ENCODE measurements around the gene C6. TPM values are rescaled to one million over a fixed set of nuclear protein-coding genes. Genes with fewer than 3 reads are reported as not detected.

Gene C6
- total and polyA plus RNA-seq, 10 of the 15 experiments (the other 5 are each of a cell fraction or from before 2014, with no cell fraction given) = 0.31 TPM; not detected in 9

GRCh38 chr5:41252036-41252435, 38.7 kb upstream of the C6 start:
- Histone ChIP-seq H2AFZ (ENCODE audit: control insufficient read depth, low read depth, low read length) (no peak overlapping the region), H3K4me1 (ENCODE audit: control insufficient read depth, insufficient read depth, low read length) (no peaks in the 10 kb centered on the region), H3K9ac (ENCODE audit: control insufficient read depth, insufficient read depth, low read length) (no peak overlapping the region), H3K4me3 (no peak overlapping the region), H3K9me3 (replicated peaks; ENCODE audit: control insufficient read depth, insufficient read depth, low read length) (no peaks in the 10 kb centered on the region), H4K20me1 (ENCODE audit: control insufficient read depth, insufficient read depth) (no peaks in the 10 kb centered on the region), H3K36me3 (ENCODE audit: control insufficient read depth in 2 of 2, insufficient read depth in 2 of 2, low read length in 1 of 2) (no peaks in the 10 kb centered on the region), H3K79me2 (ENCODE audit: control insufficient read depth, insufficient read depth, low read length) (no peaks in the 10 kb centered on the region), H3K4me2 (ENCODE audit: control insufficient read depth, insufficient read depth) (no peak overlapping the region), H3K27me3 (replicated peaks in 1 of 2; ENCODE audit: control insufficient read depth in 2 of 2, insufficient read depth in 2 of 2, low read length in 1 of 2) (no peaks in the 10 kb centered on the region), H3K27ac (ENCODE audit: control insufficient read depth, insufficient read depth) (no peak overlapping the region)
- intact Hi-C loops (cut with micrococcal nuclease; ENCODE audit: unreplicated experiment) (no loop called here), in situ Hi-C loops (cut with MboI) (no loop called here)
- TF ChIP-seq NR2C1 (IDR thresholded peaks at IDR 0.05) (no peak), TCF7 (IDR thresholded peaks at IDR 0.05; ENCODE audit: borderline replicate concordance) (no peak)
- POLR2A ChIA-PET = no interaction called here
- SMC1A ChIA-PET (ENCODE audit: uncharacterized antibody, unreplicated experiment) = no interaction called here
- DNase-seq (ENCODE audit: low read depth, low spot score) (no peak), ATAC-seq (no peak), FAIRE-seq (no peak)
- RAD21 ChIA-PET (ENCODE audit: unreplicated experiment) = no interaction called here
- BruUV-seq (replicated peaks) = no TSS peak
- CTCF ChIA-PET = interaction anchor here (1.1 kb wide), 1 partner anchor 48 kb away, joined by 3 read pairs; no protein-coding TSS in a partner anchor

- intact Hi-C loops (cut with micrococcal nuclease; ENCODE audit: unreplicated experiment) = no loop called here
- no peak overlapping the region for H2AFZ ChIP-seq (ENCODE audit: control insufficient read depth, low read depth, low read length)
- WGBS (ENCODE audit: insufficient coverage, insufficient replicate concordance, low lambda C conversion rate, missing lambda C conversion rate) = 0% methylated on average over 2 of the region's 2 CpGs
- SMC1A ChIA-PET (ENCODE audit: uncharacterized antibody, unreplicated experiment) = no interaction called here
- RAD21 ChIA-PET (ENCODE audit: unreplicated experiment) = no interaction called here
- DNase-seq (ENCODE audit: low read depth, low spot score) (no peak), ATAC-seq (no peak), FAIRE-seq (no peak)
- in situ Hi-C loops (cut with MboI) = no loop called here
- no peak overlapping the region for H3K4me2 ChIP-seq (ENCODE audit: control insufficient read depth, insufficient read depth)
- no TSS peak for BruUV-seq (replicated peaks)
- no peak overlapping the region for H3K27ac ChIP-seq (ENCODE audit: control insufficient read depth, insufficient read depth)
- no peaks in the 10 kb centered on the region for H4K20me1 ChIP-seq (ENCODE audit: control insufficient read depth, insufficient read depth)
- no peaks in the 10 kb centered on the region for H3K79me2 ChIP-seq (ENCODE audit: control insufficient read depth, insufficient read depth, low read length)
- no peak overlapping the region for H3K4me3 ChIP-seq
- no peaks in the 10 kb centered on the region for H3K4me1 ChIP-seq (ENCODE audit: control insufficient read depth, insufficient read depth, low read length)
- POLR2A ChIA-PET = no interaction called here
- H3K9ac ChIP-seq (ENCODE audit: control insufficient read depth, insufficient read depth, low read length) = no peak overlapping the region
- H3K36me3 ChIP-seq (ENCODE audit: control insufficient read depth in 2 of 2, insufficient read depth in 2 of 2, low read length in 1 of 2) = no peaks in the 10 kb centered on the region
- CTCF ChIA-PET = no interaction called here
- no peak for TF ChIP-seq SREBF1 (IDR thresholded peaks at IDR 0.05; ENCODE audit: low read length)
- no peak for TF ChIP-seq NFYA (IDR thresholded peaks at IDR 0.05; ENCODE audit: borderline replicate concordance, low read depth, low read length)
- no peak for TF ChIP-seq NFIC (IDR thresholded peaks at IDR 0.05; ENCODE audit: low read depth, low read length)
- H3K27me3 ChIP-seq (replicated peaks in 1 of 2; ENCODE audit: control insufficient read depth in 2 of 2, insufficient read depth in 2 of 2, low read length in 1 of 2) = no peaks in the 10 kb centered on the region
- H3K9me3 ChIP-seq (replicated peaks; ENCODE audit: control insufficient read depth, insufficient read depth, low read length) = no peaks in the 10 kb centered on the region
Observed at GRCh38 chr5:41250351-41250987, 37.1 kb upstream of the C6 start.
